Stimulated activated CD4-positive, alpha-beta T cell treated with anti-CD3 and anti-CD28 coated beads, TNF-alpha, amount 100 ng/mL, for 48 hours (primary cell): ENCODE data around the gene RPS6KA2.
A peak's percentile ranks its signal among the peaks of the same experiment; 100 is the strongest.

Source experiments
- DNase-seq, 3 donors: peaks; one replicate each; pipeline ENCODE4 v3.0.0-alpha.2; 2020; ENCODE audit warnings: low read depth in 3 of 3

RPS6KA2 gene

DNA sequence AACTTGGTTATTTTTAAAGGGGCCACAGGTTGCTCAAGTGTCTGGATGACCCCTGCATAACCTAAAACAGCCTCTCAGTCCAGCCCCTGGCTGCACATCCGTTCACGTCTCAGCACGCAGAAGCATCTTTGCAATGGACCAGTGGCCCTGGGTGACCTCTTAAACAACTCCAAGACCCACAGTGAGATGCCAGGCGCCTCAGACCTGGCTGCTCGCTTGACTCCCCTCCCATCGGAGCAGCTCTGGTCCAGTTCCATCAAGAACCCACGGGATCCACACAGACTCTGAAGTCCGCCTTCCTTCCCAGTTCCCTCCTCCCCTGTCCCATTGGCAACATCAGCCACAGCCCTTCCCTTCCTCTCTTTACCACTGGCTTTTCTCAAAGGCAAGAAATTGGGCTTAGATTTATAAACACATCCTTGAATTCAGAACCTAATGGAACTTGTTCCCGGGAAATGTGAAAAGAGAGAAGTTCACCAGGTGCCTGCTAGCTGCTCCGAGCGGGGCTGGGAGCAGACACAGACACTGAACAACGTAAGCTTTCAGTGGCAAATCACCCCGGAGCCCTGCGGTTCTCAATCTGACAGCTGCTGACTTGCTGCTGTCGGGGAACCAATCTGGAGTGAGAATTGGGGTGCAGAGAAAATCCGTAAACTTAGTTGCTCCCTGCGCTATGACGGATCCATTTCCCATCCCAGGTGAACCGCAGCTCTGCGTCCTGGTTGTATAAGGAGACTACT lies 204.7 kb downstream of the RPS6KA2 start:
- no peak for DNase-seq

GRCh38 chr6:166420351-166420750 lies 206.7 kb downstream of the RPS6KA2 start:
- DNase-seq = no peak

DNA sequence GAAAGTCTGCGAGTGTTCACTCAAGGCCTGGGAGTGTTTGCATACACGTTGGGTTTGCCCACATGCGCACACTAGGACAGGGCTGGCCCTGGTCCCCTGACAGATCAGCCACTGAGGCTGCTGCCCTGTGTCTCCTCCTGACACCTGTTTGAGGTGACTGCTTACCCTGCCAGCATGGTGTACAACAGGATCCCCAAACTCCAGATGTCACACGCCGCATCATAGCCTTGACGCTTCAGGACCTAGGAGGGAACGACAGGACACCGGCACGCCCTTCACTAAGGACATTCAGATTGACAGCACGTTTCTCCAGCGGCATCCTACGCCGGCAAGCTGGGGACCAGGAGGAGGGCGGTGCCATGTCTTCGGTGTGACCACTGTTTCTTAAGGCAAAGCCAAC lies 207.3 kb downstream of the RPS6KA2 start:
- no peak for DNase-seq

DNA sequence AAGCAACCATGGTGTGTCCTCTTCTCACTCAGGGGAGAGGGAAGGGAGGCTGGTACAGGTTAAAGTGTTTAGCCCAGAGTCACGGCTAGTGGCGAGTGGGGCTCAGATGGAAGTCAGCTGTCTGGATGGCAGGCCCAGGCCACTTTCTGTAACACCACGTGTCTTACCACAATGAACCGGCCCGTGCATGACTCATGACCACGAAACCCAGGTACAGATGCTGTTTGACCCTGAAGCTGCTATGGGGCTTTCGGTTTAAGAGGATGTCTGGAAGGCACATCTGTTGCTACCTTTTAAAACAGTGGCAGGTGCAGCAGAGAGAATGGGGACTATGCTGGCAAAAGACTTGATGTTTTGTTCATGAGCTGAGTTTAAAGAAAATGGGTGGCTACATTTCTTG lies 207.8 kb downstream of the RPS6KA2 start:
- peak; percentile 42 to 44 (median 43) for DNase-seq

- DNase-seq = no peak
Measured at GRCh38 chr6:166418691-166419143, 208.3 kb downstream of the RPS6KA2 start.

GRCh38 chr6:166417285-166417691 lies 209.8 kb downstream of the RPS6KA2 start:
- peak in 1 of 3 donors; percentile 26 for DNase-seq

DNA sequence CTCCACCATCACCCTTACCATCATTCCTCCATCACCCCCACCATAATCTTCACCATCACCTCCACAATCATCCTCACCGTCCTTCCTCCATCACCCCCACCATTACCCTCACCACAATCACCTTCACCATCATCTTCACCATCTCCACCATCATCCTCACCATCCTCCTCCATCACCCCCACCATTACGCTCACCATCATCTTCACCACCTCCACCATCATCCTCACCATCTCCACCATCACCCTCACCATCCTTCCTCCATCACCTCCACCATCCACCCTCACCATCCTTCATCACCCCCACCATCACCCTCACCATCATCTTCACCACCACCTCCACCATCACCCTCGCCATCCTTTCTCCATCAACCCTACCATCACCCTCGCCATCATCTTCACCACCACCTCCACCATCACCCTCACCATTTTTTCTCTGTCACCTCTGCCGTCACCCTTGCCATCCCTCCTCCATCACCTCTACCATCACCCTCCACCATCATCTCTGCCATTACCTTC lies 211.2 kb downstream of the RPS6KA2 start:
- DNase-seq = no peak

DNA sequence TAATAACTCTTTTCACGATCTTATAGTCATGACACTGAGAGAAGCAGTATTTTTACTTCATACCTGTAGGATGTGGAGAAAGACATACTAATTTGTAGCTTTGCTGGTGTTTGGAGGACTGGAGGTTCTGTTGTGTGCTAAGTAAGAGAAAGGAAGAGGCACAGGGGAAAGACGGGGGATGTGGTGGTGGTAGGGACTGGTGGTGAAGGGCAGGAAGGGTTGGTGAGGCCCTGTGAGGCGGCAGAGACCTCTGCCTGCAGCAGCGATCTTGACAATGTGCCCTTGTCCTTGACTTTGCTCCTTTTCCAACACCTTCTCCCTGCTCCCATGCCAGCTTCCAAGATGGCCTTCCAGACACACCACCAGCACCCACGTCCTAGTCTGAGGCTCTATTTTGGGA lies 211.7 kb downstream of the RPS6KA2 start:
- DNase-seq = no peak

DNA sequence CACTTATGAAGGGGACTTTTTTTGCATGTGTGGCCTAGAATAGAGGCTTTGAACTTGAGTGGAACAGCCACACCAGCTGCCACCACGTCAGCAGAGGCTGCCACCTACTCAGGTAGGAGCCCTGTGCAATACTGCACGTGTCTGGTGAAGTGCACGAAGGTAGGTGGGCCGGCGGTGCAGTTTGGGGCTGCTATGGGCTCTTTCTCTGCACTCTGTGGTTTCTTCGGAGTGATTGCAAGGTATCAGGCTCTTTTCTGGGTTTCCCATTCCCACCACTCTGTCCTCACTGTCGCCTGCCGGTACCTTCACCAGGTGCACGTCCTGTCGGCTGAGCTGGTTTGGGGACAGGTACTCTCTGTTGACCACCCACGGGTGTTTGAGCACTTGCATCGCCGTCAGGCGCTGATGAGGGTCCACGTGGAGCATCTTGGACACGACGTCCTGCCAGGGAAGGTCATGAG lies 213.5 kb downstream of the RPS6KA2 start:
- DNase-seq = no peak

DNA sequence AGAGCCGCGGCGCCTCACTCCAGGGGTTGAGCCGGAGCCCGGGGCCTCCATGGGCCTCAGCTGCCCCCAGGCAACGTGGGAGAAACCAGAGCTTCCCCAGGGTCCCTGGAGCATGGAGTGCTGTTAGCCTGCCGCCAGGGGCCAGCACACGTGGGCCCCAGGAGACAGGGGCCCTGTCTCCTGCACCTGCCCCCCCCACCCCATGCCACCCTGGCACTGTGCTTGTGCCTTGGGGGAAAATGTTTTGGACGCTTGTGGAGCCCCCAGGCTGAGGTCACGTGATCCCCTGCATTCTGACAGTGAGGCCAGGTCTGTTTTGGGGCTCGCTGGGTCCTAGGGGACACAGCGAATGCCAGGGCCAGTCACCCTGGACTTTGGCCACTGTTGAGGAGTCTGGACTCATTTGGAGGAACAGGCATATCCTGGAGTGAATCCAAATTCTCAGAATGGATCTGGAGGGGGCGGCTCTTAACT lies 214.1 kb downstream of the RPS6KA2 start:
- DNase-seq = no peak

DNA sequence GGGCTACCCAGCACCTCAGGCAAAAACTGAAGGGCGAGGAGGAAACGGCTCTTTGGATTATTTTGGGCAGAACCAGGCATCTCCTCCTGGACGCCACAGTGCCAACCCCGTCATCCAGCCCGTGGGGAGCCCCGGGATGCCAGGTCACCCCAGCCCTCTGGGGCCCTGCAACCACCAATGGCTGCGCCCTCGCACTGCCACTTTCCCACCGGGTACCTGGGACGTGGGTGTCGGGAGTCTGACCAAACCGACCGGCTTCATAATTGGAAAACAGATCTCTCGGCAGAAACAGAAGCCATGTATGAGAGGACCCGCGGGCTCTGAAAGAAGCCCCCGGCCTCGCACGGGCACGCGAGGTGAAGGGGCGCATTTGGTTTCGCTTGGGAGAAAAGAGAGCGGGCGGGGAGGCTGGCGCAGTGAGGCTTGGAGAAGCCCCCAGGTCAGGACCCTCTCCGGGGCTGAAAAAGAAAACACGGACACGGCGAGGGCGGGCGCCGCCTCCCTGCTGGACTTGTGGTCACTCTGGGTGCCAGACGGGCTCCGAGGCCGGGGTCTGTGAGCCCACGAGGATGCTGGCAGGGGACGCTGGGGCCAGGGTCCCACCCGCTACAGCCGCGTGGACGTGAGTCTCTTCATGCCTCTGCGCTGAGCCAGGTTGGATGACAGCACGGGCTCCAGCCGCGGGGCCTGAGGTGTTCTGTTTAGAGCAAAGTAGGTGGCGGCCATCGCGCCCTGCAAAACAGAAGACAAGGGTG lies 214.7 kb downstream of the RPS6KA2 start:
- DNase-seq = no peak

- DNase-seq = no peak
Measured at GRCh38 chr6:166411721-166412151, 215.3 kb downstream of the RPS6KA2 start.

GRCh38 chr6:166411271-166411670 lies 215.8 kb downstream of the RPS6KA2 start:
- DNase-seq = no peak

DNA sequence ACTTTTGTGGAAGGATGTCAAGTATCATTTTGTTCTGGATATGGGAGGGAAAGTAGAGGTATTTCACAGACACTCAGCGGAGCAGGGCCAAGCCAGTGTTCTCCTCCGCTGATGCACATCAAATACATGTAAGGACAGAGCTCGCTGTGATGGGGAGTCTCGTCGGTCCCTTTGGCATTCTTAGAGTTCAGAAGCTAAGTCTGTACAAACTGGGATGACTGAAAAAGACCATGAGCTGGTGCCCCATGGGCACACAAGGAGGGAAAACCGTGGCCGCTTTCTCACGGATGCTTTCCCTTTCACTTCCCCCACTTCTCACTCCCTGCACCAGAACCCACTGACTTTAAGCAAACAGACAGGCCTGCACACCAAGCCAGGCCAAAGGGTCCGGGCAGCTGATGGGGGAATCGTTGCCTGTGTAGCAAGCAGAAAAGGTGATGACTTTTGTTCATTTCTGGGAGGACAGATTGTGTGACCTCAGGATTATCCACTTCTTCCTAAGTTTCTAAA lies 216.6 kb downstream of the RPS6KA2 start:
- DNase-seq = no peak

GRCh38 chr6:166408936-166409755 lies 217.9 kb downstream of the RPS6KA2 start:
- no peak for DNase-seq

- DNase-seq = no peak
Measured at GRCh38 chr6:166406197-166406596, 220.9 kb downstream of the RPS6KA2 start.

- DNase-seq = no peak
Measured at GRCh38 chr6:166405386-166405785, 221.7 kb downstream of the RPS6KA2 start.

- no peak for DNase-seq
Measured at GRCh38 chr6:166402582-166403277, 224.3 kb downstream of the RPS6KA2 start.

DNA sequence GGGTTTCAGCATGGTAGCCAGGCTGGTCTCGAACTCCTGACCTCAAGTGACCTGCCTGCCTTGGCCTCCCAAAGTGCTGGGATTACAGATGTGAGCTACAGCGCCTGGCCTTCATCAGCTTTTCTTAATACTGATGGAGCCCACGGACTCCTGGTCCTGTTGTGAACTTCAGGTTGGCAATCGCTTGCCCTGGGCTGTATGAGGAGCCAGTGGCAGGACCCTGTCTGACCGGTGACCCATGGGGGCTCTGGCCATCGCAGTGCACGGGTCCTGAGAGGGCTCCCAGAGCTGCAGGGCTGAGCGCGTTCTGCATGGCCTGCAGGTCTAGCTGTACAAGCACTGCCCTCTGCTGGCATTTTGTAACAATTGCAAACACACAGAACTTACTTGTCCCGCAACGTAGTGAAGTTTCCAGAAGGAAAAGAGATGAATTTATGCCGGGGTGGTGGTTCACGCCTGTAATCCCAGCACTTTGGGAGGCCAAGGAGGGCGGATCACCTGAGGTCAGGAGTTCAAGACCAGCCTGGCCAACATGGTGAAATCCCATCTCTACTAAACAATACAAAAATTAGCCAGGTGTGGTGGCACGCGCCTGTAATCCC lies 226.3 kb downstream of the RPS6KA2 start:
- peak in 1 of 3 donors; percentile 45 for DNase-seq

- DNase-seq = no peak
Measured at GRCh38 chr6:166400181-166400580, 226.9 kb downstream of the RPS6KA2 start.
